ENCODE results near the gene PLLP.

Gene PLLP

DNA sequence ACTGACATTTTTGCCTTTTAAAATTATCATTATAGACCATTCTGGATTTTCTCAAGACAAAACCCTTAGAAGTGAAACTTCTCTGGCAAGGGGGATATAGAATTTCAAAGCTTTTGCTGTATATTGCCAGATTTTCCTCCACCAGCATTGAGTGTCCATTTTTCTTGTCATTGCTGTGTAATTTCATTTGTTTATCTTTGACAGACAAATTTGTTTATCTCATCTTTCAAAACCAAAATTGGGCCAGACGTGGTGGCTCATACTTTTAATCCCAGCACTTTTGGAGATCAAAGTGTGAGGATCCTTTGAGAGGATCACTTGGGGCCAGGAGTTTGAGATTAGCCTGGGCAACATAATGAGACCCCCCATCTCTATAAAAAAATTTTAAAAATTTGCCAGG lies 55.4 kb downstream of the PLLP start:
- DNase-seq: no peak
- no peak for TF ChIP-seq CTCF (IDR thresholded peaks at IDR 0.05; ENCODE audit: low read depth, low read length, missing control alignments)
- Histone ChIP-seq H3K27ac (no peak overlapping the region), H3K4me3 (ENCODE audit: low read depth, low read length) (no peak overlapping the region), H3K27me3 (replicated peaks) (no peaks in the 10 kb centered on the region), H3K36me3 (replicated peaks) (peaks cover 64% of the 10 kb centered on the region)
- in situ Hi-C loops (cut with HindIII; ENCODE audit: low pct_ligation_motif_present, low sequenced_read_pairs): no loop called here

DNA sequence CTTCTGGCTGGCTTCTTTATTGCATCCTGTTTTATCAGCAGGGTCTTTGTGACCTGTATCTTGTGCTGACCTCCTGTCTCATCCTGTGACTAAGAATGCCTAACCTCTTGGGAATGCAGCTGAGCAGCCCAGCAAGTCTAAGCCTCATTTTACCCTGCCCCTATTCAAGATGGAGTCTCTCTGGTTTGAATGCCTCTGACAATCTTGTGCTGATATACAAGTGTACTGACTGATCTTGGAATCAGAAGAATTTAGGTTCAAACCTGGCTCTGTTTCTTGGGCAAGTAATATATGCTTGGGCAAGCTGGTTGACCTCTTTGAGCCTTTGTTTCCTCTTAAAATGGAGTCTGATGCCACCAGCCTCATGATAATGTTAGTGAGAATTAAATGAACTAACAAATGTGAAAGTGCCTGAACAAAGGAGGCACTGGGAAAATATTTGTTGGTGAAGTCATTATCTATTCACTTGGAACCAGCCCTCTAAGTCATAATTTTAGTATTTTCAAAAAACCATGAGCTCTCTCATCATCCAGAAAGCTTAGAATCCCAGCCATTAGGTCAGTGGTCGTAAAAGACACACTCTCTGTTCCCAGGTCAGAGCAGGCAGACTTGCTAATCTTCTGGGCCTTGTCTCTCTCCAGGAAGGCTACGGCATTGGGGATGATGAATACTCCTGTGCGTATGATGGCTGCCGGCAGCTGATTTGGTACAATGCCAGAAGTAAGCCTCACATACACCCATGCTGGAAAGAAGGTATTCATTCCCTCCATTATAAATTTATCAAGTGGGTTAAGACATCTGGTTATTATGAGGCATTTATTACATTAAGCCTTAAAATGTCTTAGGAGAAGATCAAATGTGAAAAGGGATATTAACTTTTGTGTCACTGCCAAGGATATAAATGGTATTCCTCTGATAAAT lies 57.5 kb downstream of the PLLP start:
- Histone ChIP-seq H3K27me3 (replicated peaks) (no peaks in the 10 kb centered on the region), H3K4me3 (ENCODE audit: low read depth, low read length) (no peak overlapping the region), H3K36me3 (replicated peaks) (peaks cover 57% of the 10 kb centered on the region), H3K27ac (no peak overlapping the region)
- in situ Hi-C loops (cut with HindIII; ENCODE audit: low pct_ligation_motif_present, low sequenced_read_pairs): no loop called here
- DNase-seq: no peak
- no peak for TF ChIP-seq CTCF (IDR thresholded peaks at IDR 0.05; ENCODE audit: low read depth, low read length, missing control alignments)

DNA sequence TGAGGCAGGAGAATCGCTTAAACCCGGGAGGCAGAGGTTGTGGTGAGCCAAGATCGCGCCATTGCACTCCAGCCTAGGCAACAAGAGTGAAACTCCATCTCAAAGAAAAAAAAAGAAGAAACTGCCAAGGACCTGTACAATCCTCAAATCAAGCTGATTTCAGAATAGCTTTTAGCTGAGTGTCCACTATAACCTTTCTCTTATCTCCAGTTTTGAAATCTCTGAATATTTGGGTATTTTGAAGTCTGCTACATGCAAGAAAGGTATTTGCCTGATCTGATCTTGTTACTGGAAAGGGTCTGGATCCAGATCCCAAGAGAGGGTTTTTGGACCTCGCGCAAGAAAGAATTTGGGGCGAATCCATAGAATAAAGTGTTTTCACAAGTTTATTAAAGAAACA lies 58.5 kb downstream of the PLLP start:
- in situ Hi-C loops (cut with HindIII; ENCODE audit: low pct_ligation_motif_present, low sequenced_read_pairs): no loop called here
- no peak overlapping the region for H3K27ac ChIP-seq
- no peak for TF ChIP-seq CTCF (IDR thresholded peaks at IDR 0.05; ENCODE audit: low read depth, low read length, missing control alignments)
- H3K4me3 ChIP-seq (ENCODE audit: low read depth, low read length): no peak overlapping the region
- H3K36me3 ChIP-seq (replicated peaks): peaks cover 57% of the 10 kb centered on the region
- DNase-seq: no peak
- H3K27me3 ChIP-seq (replicated peaks): no peaks in the 10 kb centered on the region

GRCh38 chr16:57224651-57225335 lies 59.7 kb downstream of the PLLP start:
- H3K27me3 ChIP-seq (replicated peaks): no peaks in the 10 kb centered on the region
- TF ChIP-seq CTCF (IDR thresholded peaks at IDR 0.05; ENCODE audit: low read depth, low read length, missing control alignments): no peak
- H3K4me3 ChIP-seq (ENCODE audit: low read depth, low read length): no peak overlapping the region
- H3K36me3 ChIP-seq (replicated peaks): peaks cover 58% of the 10 kb centered on the region
- in situ Hi-C loops (cut with HindIII; ENCODE audit: low pct_ligation_motif_present, low sequenced_read_pairs): no loop called here
- no peak for DNase-seq
- no peak overlapping the region for H3K27ac ChIP-seq

DNA sequence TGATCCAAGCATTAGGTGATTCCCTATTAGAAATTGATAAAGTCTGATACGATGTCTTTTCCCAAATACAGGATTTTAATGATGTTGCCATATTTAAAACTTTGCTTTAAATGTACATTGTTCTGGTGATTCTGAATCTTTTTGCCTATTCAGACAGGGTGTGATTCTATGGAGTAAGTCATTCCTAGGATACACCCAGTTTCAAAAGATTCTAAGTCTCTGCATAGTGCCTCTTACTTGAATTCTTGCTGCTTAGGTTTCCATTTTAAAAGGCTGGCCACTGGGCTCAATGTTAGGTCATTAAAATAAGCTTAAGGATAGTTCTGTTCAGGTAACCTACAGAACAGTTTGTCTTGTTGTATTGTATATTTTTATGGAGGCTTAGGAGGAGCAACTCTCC lies 61.4 kb downstream of the PLLP start:
- in situ Hi-C loops (cut with HindIII; ENCODE audit: low pct_ligation_motif_present, low sequenced_read_pairs): no loop called here
- no peak overlapping the region for H3K27ac ChIP-seq
- no peak overlapping the region for H3K4me3 ChIP-seq (ENCODE audit: low read depth, low read length)
- no peak for DNase-seq
- no peaks in the 10 kb centered on the region for H3K27me3 ChIP-seq (replicated peaks)
- peaks cover 63% of the 10 kb centered on the region for H3K36me3 ChIP-seq (replicated peaks)
- TF ChIP-seq CTCF (IDR thresholded peaks at IDR 0.05; ENCODE audit: low read depth, low read length, missing control alignments): no peak

Measured in brain microvascular endothelial cell (primary cell).